Measurements from ENCODE around the gene MIPOL1. TPM values are rescaled to one million over a fixed set of nuclear protein-coding genes. Genes with fewer than 3 reads are reported as not detected.
"Not testable (repeated sequence)": the region's sequence is repeated elsewhere in the genome, so short reads cannot be mapped to it uniquely, and the experiment has no call there.

The MIPOL1 gene
- total and polyA plus RNA-seq, 4 experiments from 2014 or later: 0.25 to 0.98 (median 0.69) TPM

DNA sequence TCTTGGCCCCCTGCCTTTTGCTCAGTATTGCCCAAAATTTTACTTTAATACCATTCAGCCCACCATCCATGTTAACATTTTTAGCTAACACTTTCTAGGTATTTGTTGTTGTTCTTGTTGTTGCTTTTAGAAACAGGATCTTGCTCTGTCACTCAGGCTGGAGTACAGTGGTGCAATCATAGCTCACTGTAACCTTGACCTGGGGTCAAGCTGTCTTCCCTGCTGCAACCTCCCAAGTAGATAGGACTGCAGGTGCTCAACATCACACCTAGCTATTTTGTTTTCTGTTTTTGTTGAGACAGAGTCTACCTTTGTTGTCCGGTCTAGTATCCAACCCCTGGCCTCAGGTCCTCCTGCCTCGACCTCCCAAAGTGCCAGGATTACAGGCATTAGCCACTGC, 4.0 kb downstream of the MIPOL1 start:
- Histone ChIP-seq H3K36me3 (ENCODE audit: insufficient read depth, low read length) (no peaks in the 10 kb centered on the region), H3K9me3 (ENCODE audit: control insufficient read depth in 1 of 2, low read length in 2 of 2) (no peaks in the 10 kb centered on the region), H3K27me3 (ENCODE audit: insufficient read depth, low read length) (no peaks in the 10 kb centered on the region), H3K27ac (ENCODE audit: low read depth, low read length) (no peak overlapping the region), H3K4me1 (ENCODE audit: insufficient read depth, low read length) (no peaks in the 10 kb centered on the region), H3K4me3 (ENCODE audit: low read length in 2 of 2) (no peak overlapping the region)
- Mint-ChIP-seq H3K4me3 (no peak overlapping the region), H3K27ac (no peak overlapping the region), H3K9me3 (peaks cover under 1 to 14% (median 7%) of the 10 kb centered on the region in 8 donors), H3K4me1 (peaks cover 0 to 17% (median 6%) of the 10 kb centered on the region in 4 donors), H3K27me3 (peaks cover 2% of the 10 kb centered on the region in 2 donors), H3K36me3 (peaks cover 0 to 3% of the 10 kb centered on the region in 2 donors)
- DNase-seq: no peak
- ChIA-PET POLR2A (ENCODE audit: partially characterized antibody) (no interaction called here), CTCF (ENCODE audit: partially characterized antibody) (interaction anchor here (1.2 kb wide), 1 partner anchor 28 kb away, joined by 3 read pairs; no protein-coding TSS in a partner anchor)
- intact Hi-C loops (cut with micrococcal nuclease): no loop called here

DNA sequence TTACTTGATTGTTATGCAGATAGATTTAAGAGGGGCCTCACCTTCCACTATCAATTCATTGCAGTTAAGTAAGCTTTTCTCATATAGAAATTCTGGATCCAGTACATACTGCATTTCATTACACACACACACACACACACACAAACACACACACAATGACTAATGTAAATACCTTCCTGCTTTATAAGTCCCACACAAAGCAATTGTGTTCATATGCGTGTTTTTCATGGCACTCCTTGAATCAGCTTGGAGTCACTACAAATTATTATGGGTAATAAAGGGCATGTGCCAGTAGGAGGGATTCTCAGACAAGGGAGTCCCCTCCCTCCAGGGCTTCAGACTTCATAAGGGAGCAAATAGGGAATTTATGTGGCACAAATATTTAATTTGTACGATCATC, 4.5 kb downstream of the MIPOL1 start:
- Mint-ChIP-seq H3K4me1 (peaks cover 0 to 14% (median 6%) of the 10 kb centered on the region in 4 donors), H3K4me3 (no peak overlapping the region)
- CTCF ChIA-PET (ENCODE audit: partially characterized antibody): interaction anchor here (1.2 kb wide), 1 partner anchor 28 kb away, joined by 3 read pairs; no protein-coding TSS in a partner anchor

DNA sequence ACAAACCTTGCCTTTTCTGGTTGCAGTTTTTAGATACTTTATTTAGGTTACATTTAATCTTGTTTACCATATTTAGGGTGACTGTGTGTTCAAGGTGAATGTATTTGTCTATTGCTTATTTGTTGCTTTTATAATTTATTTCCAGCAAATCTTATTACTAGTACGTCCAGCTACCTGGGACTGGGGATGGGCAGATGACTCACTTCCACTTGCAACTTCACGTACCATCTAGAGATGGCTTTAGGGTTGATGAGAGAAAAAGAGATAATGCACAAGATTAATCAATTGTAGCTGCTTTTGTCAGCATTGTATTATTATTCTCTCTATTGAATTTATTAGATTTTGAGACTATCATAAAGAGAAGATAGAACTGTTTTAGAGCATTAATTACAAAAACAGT, 5.1 kb downstream of the MIPOL1 start:
- Histone ChIP-seq H3K4me3 (ENCODE audit: low read length in 2 of 2) (no peak overlapping the region), H3K36me3 (ENCODE audit: insufficient read depth, low read length) (no peaks in the 10 kb centered on the region), H3K27me3 (ENCODE audit: insufficient read depth, low read length) (no peaks in the 10 kb centered on the region), H3K9me3 (ENCODE audit: control insufficient read depth in 1 of 2, low read length in 2 of 2) (no peaks in the 10 kb centered on the region), H3K27ac (ENCODE audit: low read depth, low read length) (no peak overlapping the region), H3K4me1 (ENCODE audit: insufficient read depth, low read length) (no peaks in the 10 kb centered on the region)
- Mint-ChIP-seq H3K36me3 (peaks cover 0 to 3% of the 10 kb centered on the region in 2 donors), H3K27me3 (peaks cover 2% of the 10 kb centered on the region in 2 donors), H3K4me3 (no peak overlapping the region), H3K9me3 (peaks cover 2 to 14% (median 9%) of the 10 kb centered on the region in 8 donors), H3K4me1 (peaks cover 0 to 8% (median 3%) of the 10 kb centered on the region in 4 donors), H3K27ac (no peak overlapping the region)
- no peak for DNase-seq
- POLR2A ChIA-PET (ENCODE audit: partially characterized antibody): no interaction called here
- CTCF ChIA-PET (ENCODE audit: partially characterized antibody): interaction anchor here (1.2 kb wide), 1 partner anchor 27 kb away, joined by 3 read pairs; no protein-coding TSS in a partner anchor
- intact Hi-C loops (cut with micrococcal nuclease): no loop called here

More for the DNA sequence above, 4.5 kb downstream of the MIPOL1 start:
- no peaks in the 10 kb centered on the region for H3K9me3 ChIP-seq (ENCODE audit: control insufficient read depth in 1 of 2, low read length in 2 of 2)
- no peaks in the 10 kb centered on the region for H3K36me3 ChIP-seq (ENCODE audit: insufficient read depth, low read length)
- intact Hi-C loops (cut with micrococcal nuclease): no loop called here
- no peaks in the 10 kb centered on the region for H3K4me1 ChIP-seq (ENCODE audit: insufficient read depth, low read length)
- Mint-ChIP-seq H3K27me3 (peaks cover 2% of the 10 kb centered on the region in 2 donors), H3K27ac (no peak overlapping the region), H3K36me3 (peaks cover 0 to 3% of the 10 kb centered on the region in 2 donors), H3K9me3 (peaks cover 2 to 15% (median 10%) of the 10 kb centered on the region in 8 donors)
- no peak overlapping the region for H3K27ac ChIP-seq (ENCODE audit: low read depth, low read length)
- H3K4me3 ChIP-seq (ENCODE audit: low read length in 2 of 2): no peak overlapping the region
- DNase-seq: no peak
- H3K27me3 ChIP-seq (ENCODE audit: insufficient read depth, low read length): no peaks in the 10 kb centered on the region
- POLR2A ChIA-PET (ENCODE audit: partially characterized antibody): no interaction called here

DNA sequence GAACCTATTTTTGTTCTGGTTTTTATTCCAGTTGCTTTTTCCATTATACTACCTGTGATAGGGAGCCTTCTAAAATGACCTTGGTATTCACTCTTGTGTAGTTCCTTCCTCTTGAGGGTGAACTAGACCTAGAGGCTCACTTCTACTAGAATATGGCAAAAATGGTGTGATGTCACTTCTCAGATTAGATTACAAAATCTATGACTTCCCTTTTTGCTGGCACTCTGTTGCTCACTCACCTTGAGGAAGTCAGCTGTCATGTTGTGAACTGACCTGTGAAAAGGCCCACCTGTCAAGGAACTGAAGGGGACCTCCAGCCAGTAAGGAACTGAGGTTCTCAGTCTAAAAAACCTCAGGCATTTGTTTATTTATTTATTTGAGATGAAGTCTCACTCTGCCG, 5.7 kb downstream of the MIPOL1 start:
- no peaks in the 10 kb centered on the region for H3K4me1 ChIP-seq (ENCODE audit: insufficient read depth, low read length)

DNA sequence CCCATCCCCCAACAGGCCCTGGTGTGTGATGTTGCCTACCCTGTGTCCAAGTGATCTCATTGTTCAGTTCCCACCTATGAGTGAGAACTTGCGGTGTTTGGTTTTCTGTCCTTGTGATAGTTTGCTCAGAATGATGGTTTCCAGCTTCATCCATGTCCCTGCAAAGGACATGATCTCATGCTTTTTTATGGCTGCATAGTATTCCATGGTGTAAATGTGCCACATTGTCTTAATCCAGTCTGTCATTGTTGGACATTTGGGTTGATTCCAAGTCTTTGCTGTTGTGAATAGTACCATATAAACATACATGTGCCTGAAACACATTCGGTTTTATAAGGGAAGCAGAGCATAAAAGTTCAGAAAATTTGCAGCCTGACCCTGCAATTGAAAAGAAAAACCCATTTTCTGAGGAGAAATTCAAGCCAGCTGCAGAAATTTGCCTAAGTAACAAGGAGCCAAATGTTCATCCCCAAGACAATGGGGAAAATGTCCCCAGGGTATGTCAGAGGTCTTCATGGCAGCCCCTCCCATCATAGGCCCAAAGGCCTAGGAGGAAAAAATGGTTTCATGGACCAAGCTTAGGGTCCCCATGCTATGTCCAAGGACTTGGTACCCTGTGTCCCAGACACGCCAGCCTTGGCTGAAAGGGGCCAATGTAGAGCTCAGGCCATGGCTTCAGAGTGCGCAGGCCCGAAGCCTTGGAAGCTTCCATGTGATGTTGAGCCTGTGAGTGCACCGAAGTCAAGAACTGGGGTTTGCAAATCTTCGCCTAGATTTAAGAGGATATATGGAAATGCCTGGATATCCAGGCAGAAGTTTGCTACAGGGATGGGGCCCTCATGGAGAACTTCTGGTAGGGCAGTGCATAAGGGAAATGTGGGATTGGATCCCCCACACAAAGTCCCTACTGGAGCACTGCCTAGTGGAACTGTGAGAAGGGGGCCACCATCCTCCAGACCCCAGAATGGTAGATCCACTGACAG, 8.2 kb downstream of the MIPOL1 start:
- H3K27ac Mint-ChIP-seq; H3K4me3 ChIP-seq (ENCODE audit: low read length in 2 of 2); DNase-seq; H3K36me3 ChIP-seq (ENCODE audit: insufficient read depth, low read length); H3K27ac ChIP-seq (ENCODE audit: low read depth, low read length); POLR2A ChIA-PET (ENCODE audit: partially characterized antibody); H3K27me3 ChIP-seq (ENCODE audit: insufficient read depth, low read length); H3K27me3 Mint-ChIP-seq; intact Hi-C loops (cut with micrococcal nuclease); H3K4me3 Mint-ChIP-seq; H3K4me1 ChIP-seq (ENCODE audit: insufficient read depth, low read length); H3K9me3 ChIP-seq (ENCODE audit: control insufficient read depth in 1 of 2, low read length in 2 of 2); H3K4me1 Mint-ChIP-seq; CTCF ChIA-PET (ENCODE audit: partially characterized antibody); H3K36me3 Mint-ChIP-seq: not testable (repeated sequence)
- H3K9me3 Mint-ChIP-seq: peaks cover 2 to 17% (median 12%) of the 10 kb centered on the region in 8 donors

More for the DNA sequence above, 5.7 kb downstream of the MIPOL1 start:
- no peak overlapping the region for H3K27ac ChIP-seq (ENCODE audit: low read depth, low read length)
- no peak for DNase-seq
- CTCF ChIA-PET (ENCODE audit: partially characterized antibody): no interaction called here
- Mint-ChIP-seq H3K27me3 (peaks cover 2% of the 10 kb centered on the region in 2 donors), H3K4me1 (peaks cover 0 to 3% (median 2%) of the 10 kb centered on the region in 4 donors), H3K4me3 (no peak overlapping the region), H3K36me3 (peaks cover 0 to 3% of the 10 kb centered on the region in 2 donors), H3K27ac (no peak overlapping the region), H3K9me3 (peaks cover 2 to 14% (median 9%) of the 10 kb centered on the region in 8 donors)
- intact Hi-C loops (cut with micrococcal nuclease): no loop called here
- no peaks in the 10 kb centered on the region for H3K27me3 ChIP-seq (ENCODE audit: insufficient read depth, low read length)
- POLR2A ChIA-PET (ENCODE audit: partially characterized antibody): no interaction called here
- no peaks in the 10 kb centered on the region for H3K36me3 ChIP-seq (ENCODE audit: insufficient read depth, low read length)
- H3K9me3 ChIP-seq (ENCODE audit: control insufficient read depth in 1 of 2, low read length in 2 of 2): no peaks in the 10 kb centered on the region
- H3K4me3 ChIP-seq (ENCODE audit: low read length in 2 of 2): no peak overlapping the region

DNA sequence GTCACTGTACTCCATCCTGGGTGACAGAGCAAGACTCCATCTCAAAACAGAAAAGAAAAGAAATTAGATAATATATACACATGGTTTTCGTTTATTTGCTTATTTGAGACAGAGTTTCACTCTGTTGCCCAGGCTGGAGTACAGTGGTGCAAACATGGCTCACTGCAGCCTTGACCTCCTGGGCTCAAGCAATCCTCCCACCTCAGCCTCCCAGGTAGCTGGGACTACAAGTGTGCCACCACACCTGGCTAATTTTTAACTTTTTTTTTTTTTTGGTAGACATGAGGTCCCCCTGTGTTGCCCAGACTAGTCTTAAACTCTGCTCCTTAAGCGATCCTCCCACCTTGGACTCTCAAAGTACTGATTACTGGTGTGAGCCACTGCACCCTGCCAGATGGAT, 11.9 kb downstream of the MIPOL1 start:
- DNase-seq: not testable (repeated sequence)

DNA sequence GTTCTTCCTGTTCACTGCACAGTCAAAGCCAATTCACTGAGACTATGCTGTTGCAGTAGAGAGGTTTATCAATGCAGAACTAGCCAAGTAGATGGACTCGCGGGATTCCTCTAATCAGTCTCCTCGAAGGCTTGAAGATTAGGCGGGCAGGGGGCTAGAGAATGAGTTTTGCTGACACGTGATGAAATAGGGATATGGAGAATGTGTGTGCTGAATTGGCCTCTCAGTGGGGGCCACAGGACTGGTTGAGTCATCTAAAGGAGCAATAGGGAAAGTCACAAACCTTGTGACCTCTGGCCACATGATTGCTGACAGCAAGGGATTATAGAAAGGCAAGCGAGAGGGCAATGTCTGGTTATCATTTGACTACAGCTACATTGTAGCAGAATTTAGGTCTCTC, 12.7 kb downstream of the MIPOL1 start:
- Mint-ChIP-seq H3K27me3 (no peaks in the 10 kb centered on the region), H3K9me3 (peaks cover 5 to 16% (median 10%) of the 10 kb centered on the region in 8 donors), H3K36me3 (peaks cover 0 to 3% of the 10 kb centered on the region in 2 donors), H3K4me3 (no peak overlapping the region), H3K27ac (no peak overlapping the region), H3K4me1 (no peaks in the 10 kb centered on the region)
- H3K27ac ChIP-seq (ENCODE audit: low read depth, low read length): no peak overlapping the region
- ChIA-PET POLR2A (ENCODE audit: partially characterized antibody) (no interaction called here), CTCF (ENCODE audit: partially characterized antibody) (no interaction called here)
- no peaks in the 10 kb centered on the region for H3K36me3 ChIP-seq (ENCODE audit: insufficient read depth, low read length)
- DNase-seq: no peak
- H3K9me3 ChIP-seq (ENCODE audit: control insufficient read depth in 1 of 2, low read length in 2 of 2): no peaks in the 10 kb centered on the region
- intact Hi-C loops (cut with micrococcal nuclease): no loop called here
- no peaks in the 10 kb centered on the region for H3K27me3 ChIP-seq (ENCODE audit: insufficient read depth, low read length)
- no peaks in the 10 kb centered on the region for H3K4me1 ChIP-seq (ENCODE audit: insufficient read depth, low read length)
- no peak overlapping the region for H3K4me3 ChIP-seq (ENCODE audit: low read length in 2 of 2)

More for the DNA sequence above, 11.9 kb downstream of the MIPOL1 start:
- H3K27me3 Mint-ChIP-seq; H3K4me3 Mint-ChIP-seq; H3K4me3 ChIP-seq (ENCODE audit: low read length in 2 of 2); H3K4me1 Mint-ChIP-seq; H3K27ac Mint-ChIP-seq; intact Hi-C loops (cut with micrococcal nuclease); H3K9me3 ChIP-seq (ENCODE audit: control insufficient read depth in 1 of 2, low read length in 2 of 2); H3K36me3 ChIP-seq (ENCODE audit: insufficient read depth, low read length); H3K4me1 ChIP-seq (ENCODE audit: insufficient read depth, low read length); H3K36me3 Mint-ChIP-seq; CTCF ChIA-PET (ENCODE audit: partially characterized antibody); POLR2A ChIA-PET (ENCODE audit: partially characterized antibody); H3K27me3 ChIP-seq (ENCODE audit: insufficient read depth, low read length); H3K27ac ChIP-seq (ENCODE audit: low read depth, low read length): not testable (repeated sequence)
- peaks cover 3 to 17% (median 12%) of the 10 kb centered on the region in 8 donors for H3K9me3 Mint-ChIP-seq

Data from CD4-positive, alpha-beta memory T cell (primary cell).